ENCODE data around the gene LPCAT1. TPM values are rescaled to one million over a fixed set of nuclear protein-coding genes. Genes with fewer than 3 reads are reported as not detected.

The LPCAT1 gene
- total and polyA plus RNA-seq, 2 of the 13 experiments (the other 11 are each of a cell fraction or from before 2014, with no cell fraction given) = 29.8 to 90.6 TPM

DNA sequence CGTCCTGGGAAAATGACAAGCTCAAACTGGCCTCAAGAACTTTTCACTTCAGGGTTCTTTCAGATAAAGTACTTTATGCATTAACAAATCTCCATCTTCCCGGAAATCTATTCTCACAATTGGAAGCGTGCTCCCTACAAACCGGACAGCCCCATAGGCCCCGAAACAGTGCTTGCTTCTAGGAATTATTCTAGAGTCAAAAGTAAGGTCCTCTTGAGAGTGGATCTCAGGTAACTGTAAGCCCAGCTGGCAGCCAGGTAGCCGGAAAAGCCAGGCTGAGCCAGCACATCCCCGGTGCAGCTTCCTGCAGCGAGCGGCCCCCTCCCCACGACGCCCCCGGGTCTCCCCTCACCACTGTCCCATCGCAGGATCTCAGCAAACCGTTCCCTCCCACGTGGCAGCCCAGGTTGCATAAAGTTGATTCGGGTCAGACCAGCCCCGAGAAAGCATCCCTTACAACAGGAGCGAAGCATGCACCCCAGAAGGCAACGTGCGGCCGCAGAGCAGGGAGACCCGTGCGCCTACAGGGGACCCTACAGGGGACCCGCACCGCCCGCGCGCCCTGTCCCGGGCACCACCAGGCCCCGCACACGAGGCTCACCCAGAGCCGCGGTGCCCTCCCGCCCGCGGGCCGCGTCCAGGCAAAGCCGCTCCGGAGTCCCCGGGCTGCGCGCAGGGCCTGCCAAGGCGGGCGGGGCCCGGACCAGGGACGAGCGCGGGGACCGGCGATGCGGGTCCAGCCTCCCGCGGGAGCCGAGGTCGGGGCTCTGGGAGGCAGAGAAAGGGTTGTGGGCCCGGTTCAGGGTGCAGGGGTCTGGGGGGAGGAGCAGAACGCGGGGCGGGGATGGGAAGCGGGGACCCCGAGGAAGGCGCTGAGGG, 920 bp downstream of the LPCAT1 start (continued):
- peak; percentile 35; the same call in 1 of the 3 replicates for TF ChIP-seq MXI1 (IDR thresholded peaks at IDR 0.05; ENCODE audit: borderline replicate concordance, low read depth, low read length)

DNA sequence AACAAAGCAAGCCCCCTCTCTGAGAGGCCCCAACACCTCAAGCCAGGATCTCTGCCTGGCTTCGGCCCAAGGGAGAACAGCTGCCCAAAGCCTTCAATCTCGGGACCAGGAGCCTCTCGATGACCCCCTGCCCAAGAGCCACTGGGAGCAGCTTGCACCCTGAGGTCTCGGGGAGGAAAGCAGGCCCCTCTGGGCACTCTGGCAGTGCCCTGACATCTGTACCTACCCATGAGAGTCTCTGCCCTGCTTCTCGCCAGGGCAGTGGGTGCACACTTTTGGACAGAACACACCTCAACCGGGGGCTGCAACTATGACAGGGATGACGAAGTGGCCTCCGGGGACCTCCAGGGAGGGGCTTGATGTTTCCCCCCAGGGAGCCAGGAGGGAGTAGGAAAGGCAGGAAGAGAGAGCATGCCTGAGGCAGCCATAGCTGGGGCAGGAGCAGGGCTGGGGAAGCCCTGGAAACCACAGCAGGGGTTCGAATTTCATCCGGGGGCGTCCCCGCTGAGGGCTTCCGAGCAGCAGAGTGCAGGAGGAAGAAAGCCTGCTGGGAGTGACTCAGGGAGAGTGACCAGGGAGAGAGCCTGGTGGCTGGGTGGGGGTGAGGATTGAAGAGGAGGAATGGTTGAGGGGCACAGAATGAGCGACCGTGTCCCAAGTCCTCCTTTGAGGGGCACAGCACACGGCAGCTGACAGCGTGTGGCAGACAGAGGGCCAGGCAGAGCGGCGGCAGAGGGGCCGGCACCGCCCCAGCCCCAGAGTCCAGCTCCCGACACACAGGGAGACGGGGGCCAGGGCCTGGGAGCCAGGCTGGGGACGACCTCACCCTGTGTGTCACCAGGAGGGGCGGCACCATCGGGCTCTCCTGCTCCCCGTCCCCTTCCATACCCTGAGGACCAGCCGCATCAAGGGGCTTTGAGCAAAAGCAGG, 1.8 kb downstream of the LPCAT1 start:
- peak overlapping the region; percentile 40 for H3K27ac ChIP-seq (ENCODE audit: extremely low read length, insufficient read depth, low read length)
- H4K20me1 ChIP-seq (ENCODE audit: insufficient read depth, low read length) = peaks cover 32% of the 10 kb centered on the region; the same call in 1 of the 2 replicates
- peaks cover 14 to 36% of the 10 kb centered on the region in 2 experiments for H3K36me3 ChIP-seq (replicated peaks in 1 of 2; ENCODE audit: control insufficient read depth in 1 of 2, insufficient read depth in 2 of 2, low read length in 2 of 2)
- ChIA-PET CTCF (ENCODE audit: low intra/inter-chr PET ratio, low total read pairs) (no interaction called here), POLR2A (interaction anchor here (1.2 to 2.8 kb wide), 3 partner anchors 34 to 72 kb away, joined by 5 to 11 read pairs (median 5); no protein-coding TSS in a partner anchor)
- in situ Hi-C loops (cut with HindIII; ENCODE audit: extremely low pct_ligation_motif_present, low pct_unique_long_range_greater_than_20kb) (loop anchor here (5.0 to 25.0 kb wide), 2 partner anchors 40 to 115 kb away; no protein-coding TSS in a partner anchor), intact Hi-C loops (cut with micrococcal nuclease; ENCODE audit: unreplicated experiment) (loop anchor here (1.0 to 5.0 kb wide), 2 partner anchors 46 to 70 kb away; no protein-coding TSS in a partner anchor)
- H3K79me2 ChIP-seq (ENCODE audit: insufficient read depth, low read length) = peaks cover 57% of the 10 kb centered on the region
- peak overlapping the region; percentile 90 for H3K4me2 ChIP-seq (ENCODE audit: low read depth, low read length)
- peak; percentile 21 for DNase-seq (ENCODE audit: low spot score)
- WGBS (ENCODE audit: low lambda C conversion rate) = 23% methylated on average over 15 of the region's 28 CpGs
- peaks cover 61% of the 10 kb centered on the region for H3K4me1 ChIP-seq (ENCODE audit: insufficient read depth, low read length)
- FAIRE-seq = no peak
- peak overlapping the region; percentile 81 to 94 (median 90) for H3K4me3 ChIP-seq (replicated peaks in 1 of 3; ENCODE audit: insufficient read depth in 1 of 3, low read depth in 2 of 3, low read length in 3 of 3)
- ATAC-seq = peak; percentile 66
- H3K9me3 ChIP-seq (ENCODE audit: low read length) = no peaks in the 10 kb centered on the region
- no peak overlapping the region for H2AFZ ChIP-seq (ENCODE audit: low read length)
- peak overlapping the region; percentile 76 for H3K9ac ChIP-seq (ENCODE audit: insufficient read depth, low read depth, low read length)
- H3K27me3 ChIP-seq (ENCODE audit: control insufficient read depth in 1 of 2, insufficient read depth in 2 of 2, low read length in 2 of 2) = no peaks in the 10 kb centered on the region
- BruUV-seq (replicated peaks) = no TSS peak
- TF ChIP-seq ZNF713 (CRISPR knock-in tag; IDR thresholded peaks at IDR 0.05) (0 out of 2 replicates have a peak, but pooled peaks have one; percentile 12), SP4 (CRISPR knock-in tag; IDR thresholded peaks at IDR 0.05) (no peak), SNAPC2 (CRISPR knock-in tag; IDR thresholded peaks at IDR 0.05) (no peak), SIX4 (CRISPR knock-in tag; IDR thresholded peaks at IDR 0.05) (peak; percentile 80; the same call in 1 of the 2 replicates), EED (CRISPR knock-in tag; IDR thresholded peaks at IDR 0.05) (no peak), TBL1XR1 (IDR thresholded peaks at IDR 0.05; ENCODE audit: borderline replicate concordance, low read length, partially characterized antibody) (no peak), KDM5B (CRISPR knock-in tag; IDR thresholded peaks at IDR 0.05; ENCODE audit: borderline replicate concordance) (0 out of 2 replicates have a peak, but pooled peaks have one; percentile 15), KDM1A (CRISPR knock-in tag; IDR thresholded peaks at IDR 0.05) (no peak), ZNF263 (CRISPR knock-in tag; IDR thresholded peaks at IDR 0.05) (no peak), ZNF292 (CRISPR knock-in tag; IDR thresholded peaks at IDR 0.05; ENCODE audit: borderline replicate concordance, low read depth) (peak; percentile 33; the same call in 1 of the 2 replicates), ZNF20 (CRISPR knock-in tag; IDR thresholded peaks at IDR 0.05) (0 out of 2 replicates have a peak, but pooled peaks have one; percentile 18), ZNF672 (CRISPR knock-in tag; IDR thresholded peaks at IDR 0.05) (no peak), ZNF670 (CRISPR knock-in tag; IDR thresholded peaks at IDR 0.05; ENCODE audit: borderline replicate concordance) (no peak), ZMYM2 (CRISPR knock-in tag; IDR thresholded peaks at IDR 0.05) (no peak), ZNF230 (CRISPR knock-in tag; IDR thresholded peaks at IDR 0.05) (0 out of 2 replicates have a peak, but pooled peaks have one; percentile 38), YEATS2 (CRISPR knock-in tag; IDR thresholded peaks at IDR 0.05; ENCODE audit: borderline replicate concordance) (no peak)

All from HepG2 (cell line).